ENCODE results near the gene KLF2.

Gene KLF2

GRCh38 chr19:16327911-16328823, 3.5 kb downstream of the KLF2 start:
- ChIA-PET CTCF (interaction anchor here (0.6 to 0.7 kb wide), 2 partner anchors 9 to 58 kb away, joined by 3 to 4 read pairs; no protein-coding TSS in a partner anchor), POLR2A (ENCODE audit: low non-redundant PET) (no interaction called here)
- H3K27ac ChIP-seq, result peak overlapping the region; percentile 41
- TF ChIP-seq, protein P1, sequence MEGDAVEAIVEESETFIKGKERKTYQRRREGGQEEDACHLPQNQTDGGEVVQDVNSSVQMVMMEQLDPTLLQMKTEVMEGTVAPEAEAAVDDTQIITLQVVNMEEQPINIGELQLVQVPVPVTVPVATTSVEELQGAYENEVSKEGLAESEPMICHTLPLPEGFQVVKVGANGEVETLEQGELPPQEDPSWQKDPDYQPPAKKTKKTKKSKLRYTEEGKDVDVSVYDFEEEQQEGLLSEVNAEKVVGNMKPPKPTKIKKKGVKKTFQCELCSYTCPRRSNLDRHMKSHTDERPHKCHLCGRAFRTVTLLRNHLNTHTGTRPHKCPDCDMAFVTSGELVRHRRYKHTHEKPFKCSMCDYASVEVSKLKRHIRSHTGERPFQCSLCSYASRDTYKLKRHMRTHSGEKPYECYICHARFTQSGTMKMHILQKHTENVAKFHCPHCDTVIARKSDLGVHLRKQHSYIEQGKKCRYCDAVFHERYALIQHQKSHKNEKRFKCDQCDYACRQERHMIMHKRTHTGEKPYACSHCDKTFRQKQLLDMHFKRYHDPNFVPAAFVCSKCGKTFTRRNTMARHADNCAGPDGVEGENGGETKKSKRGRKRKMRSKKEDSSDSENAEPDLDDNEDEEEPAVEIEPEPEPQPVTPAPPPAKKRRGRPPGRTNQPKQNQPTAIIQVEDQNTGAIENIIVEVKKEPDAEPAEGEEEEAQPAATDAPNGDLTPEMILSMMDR (conservative IDR thresholded peaks at IDR 0.05; ENCODE audit: low read depth), result no peak
- peak; percentile 55 for DNase-seq (ENCODE audit: low spot score)

DNA sequence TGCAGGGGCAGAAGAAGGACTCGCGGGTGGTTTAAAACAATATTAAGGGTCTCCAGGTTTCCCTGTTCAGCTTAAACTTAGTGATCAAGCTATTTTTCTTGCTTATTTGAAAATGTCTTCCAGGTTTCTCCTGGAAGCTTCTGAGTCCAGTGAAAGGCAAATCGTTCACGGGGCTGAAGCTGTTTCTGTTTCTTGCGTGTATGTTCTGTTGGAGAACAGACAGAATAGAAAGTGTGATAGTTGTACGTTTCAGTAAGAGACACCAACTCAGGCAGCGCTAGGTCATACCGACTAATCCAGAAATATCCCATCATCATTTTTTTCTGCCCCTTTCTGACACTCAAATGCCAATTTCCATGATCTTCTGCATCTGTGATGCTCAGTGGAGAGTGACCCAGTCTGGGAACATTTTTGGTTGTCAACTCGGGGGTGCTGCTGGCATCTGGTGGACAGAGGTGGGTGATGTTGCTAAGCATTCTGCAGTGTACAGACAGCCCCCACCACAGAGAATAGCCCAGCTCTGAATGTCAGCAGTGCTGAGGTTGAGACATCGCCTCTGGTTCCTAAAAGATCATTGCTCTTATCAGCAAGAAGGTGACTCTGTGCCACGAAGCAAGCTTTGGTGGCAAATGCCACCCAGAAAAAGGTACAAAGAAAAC, 4.3 kb downstream of the KLF2 start:
- H3K27ac ChIP-seq, result peak overlapping the region; percentile 41
- ChIA-PET POLR2A (ENCODE audit: low non-redundant PET) (no interaction called here), CTCF (interaction anchor here (0.5 to 0.7 kb wide), 3 partner anchors 13 to 58 kb away, joined by 3 to 4 read pairs (median 3); no protein-coding TSS in a partner anchor)
- TF ChIP-seq, protein P1 (conservative IDR thresholded peaks at IDR 0.05; ENCODE audit: low read depth), result no peak
- no peak for DNase-seq (ENCODE audit: low spot score)

- peak overlapping the region; percentile 6; the same call in 1 of the 2 replicates for H3K27ac ChIP-seq
- DNase-seq (ENCODE audit: low spot score), result peak; percentile 96
- TF ChIP-seq, protein P1 (conservative IDR thresholded peaks at IDR 0.05; ENCODE audit: low read depth), result no peak
- ChIA-PET POLR2A (ENCODE audit: low non-redundant PET) (no interaction called here), CTCF (interaction anchor here (0.7 kb wide), 1 partner anchor 61 kb away, joined by 3 read pairs; no protein-coding TSS in a partner anchor)
Observed at GRCh38 chr19:16330368-16330801, 5.8 kb downstream of the KLF2 start.

DNA sequence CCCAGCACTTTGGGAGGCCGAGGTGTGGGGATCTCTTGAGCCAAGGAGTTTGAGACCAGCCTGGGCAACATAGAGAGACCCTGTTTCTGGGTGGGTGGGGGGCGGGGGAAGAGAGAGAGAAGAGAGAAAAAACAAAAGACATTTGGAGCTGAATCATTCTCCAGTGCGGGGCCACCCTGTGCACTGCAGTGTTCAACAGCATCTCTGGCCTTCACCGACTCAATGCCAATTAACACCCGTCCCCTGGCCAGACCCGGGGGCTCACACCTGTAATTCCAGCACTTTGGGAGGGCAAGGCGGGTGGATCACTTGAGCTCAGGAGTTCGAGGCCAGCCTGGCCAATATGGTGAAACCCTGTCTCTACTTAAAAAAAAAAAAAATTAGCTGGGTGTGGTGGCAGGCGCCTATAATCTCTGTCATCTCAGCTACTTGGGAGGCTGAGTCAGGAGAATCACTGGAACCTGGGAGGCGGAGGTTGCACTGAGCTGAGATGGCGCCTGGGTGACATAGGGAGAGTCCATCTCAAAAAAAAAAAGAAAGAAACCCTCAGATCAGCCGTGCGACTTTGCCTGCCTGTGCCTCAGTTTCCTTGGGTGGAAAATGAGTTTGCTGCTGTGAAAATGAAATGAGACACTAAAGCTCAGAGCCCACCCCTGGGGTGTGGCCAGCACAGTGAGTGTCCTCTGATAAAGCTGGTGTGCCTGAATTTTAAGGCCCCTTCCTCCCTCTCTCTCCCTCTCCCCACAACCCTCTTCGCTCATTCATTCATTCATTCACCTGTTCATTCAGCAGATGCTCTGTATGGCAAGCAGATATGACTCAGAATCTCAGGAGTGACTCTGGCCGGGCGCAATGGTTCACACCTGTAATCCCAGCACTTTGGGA, 6.4 kb downstream of the KLF2 start:
- peak overlapping the region; percentile 6; the same call in 1 of the 2 replicates for H3K27ac ChIP-seq
- TF ChIP-seq, protein P1 (conservative IDR thresholded peaks at IDR 0.05; ENCODE audit: low read depth), result no peak
- DNase-seq (ENCODE audit: low spot score), result no peak
- ChIA-PET POLR2A (ENCODE audit: low non-redundant PET) (no interaction called here), CTCF (interaction anchor here (0.7 kb wide), 1 partner anchor 61 kb away, joined by 3 read pairs; no protein-coding TSS in a partner anchor)

DNA sequence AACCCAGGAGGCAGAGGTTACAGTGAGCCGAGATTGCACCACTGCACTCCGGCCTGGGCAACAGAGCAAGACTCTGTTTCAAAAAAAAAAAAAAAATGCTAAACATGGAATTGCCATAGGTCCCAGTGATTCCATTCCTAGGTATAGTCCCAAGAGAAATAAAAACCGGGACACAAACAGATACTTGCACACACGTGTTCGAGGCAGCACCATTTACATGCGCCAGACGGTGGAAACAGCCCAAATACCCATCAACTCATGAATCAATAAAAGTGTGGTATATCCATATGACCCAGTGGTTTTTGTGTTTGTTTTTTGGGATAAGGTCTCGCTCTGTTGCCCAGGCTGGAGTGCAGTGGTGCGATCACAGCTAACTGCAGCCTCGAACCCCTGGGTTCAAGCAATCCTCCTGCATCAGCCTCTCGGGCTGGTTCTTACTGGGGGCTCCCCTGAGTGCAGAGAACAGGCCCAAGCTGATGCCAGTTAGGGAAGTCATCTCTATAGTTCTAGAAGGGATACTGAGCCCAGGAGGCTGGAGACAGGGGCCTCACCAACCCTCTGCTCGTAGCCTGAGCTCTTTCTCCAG, 8.5 kb downstream of the KLF2 start:
- TF ChIP-seq, protein P1 (conservative IDR thresholded peaks at IDR 0.05; ENCODE audit: low read depth), result no peak
- H3K27ac ChIP-seq, result no peak overlapping the region
- no peak for DNase-seq (ENCODE audit: low spot score)
- ChIA-PET CTCF (no interaction called here), POLR2A (ENCODE audit: low non-redundant PET) (no interaction called here)
